CD14-positive monocyte (primary cell): Measurements from ENCODE around the gene CEMP1. TPM values are rescaled to one million over a fixed set of nuclear protein-coding genes. Genes with fewer than 3 reads are reported as not detected.

Source experiments
- DNase-seq, 3 donors: peaks; one replicate each; pipeline ENCODE4 v3.0.0-alpha.2; 2011 to 2022
- H2AFZ ChIP-seq: 2 replicates; pipeline ENCODE4 v1.6.0; 2012; ENCODE audit warnings: mild to moderate bottlenecking, low read depth, low read length, inconsistent platforms; ENCODE audit not compliant: insufficient read depth, poor library complexity, severe bottlenecking
- H3K27ac ChIP-seq, 2 donors: 1 replicate in 1 of 2; 2 replicates in 1 of 2; pipeline ENCODE4 v1.5.1; 2012 to 2013; ENCODE audit warnings: low read length in 2 of 2, control low read depth in 1 of 2, inconsistent platforms in 1 of 2, low read depth in 1 of 2, mild to moderate bottlenecking in 1 of 2
- H3K27me3 ChIP-seq, 2 donors: one replicate each; pipeline versions ENCODE4 v1.6.0 to v1.6.1; 2011 to 2013; ENCODE audit warnings: low read length in 2 of 2; ENCODE audit not compliant: control insufficient read depth in 2 of 2, insufficient read depth in 2 of 2
- H3K36me3 ChIP-seq, 2 donors: replicated peaks in 1 of 2; 1 replicate in 1 of 2; 2 replicates in 1 of 2; pipeline versions ENCODE4 v1.5.1 to v1.6.1; 2012 to 2013; ENCODE audit warnings: low read length in 2 of 2, control low read depth in 1 of 2, inconsistent platforms in 1 of 2, mild to moderate bottlenecking in 1 of 2; ENCODE audit not compliant: insufficient read depth in 2 of 2, control insufficient read depth in 1 of 2
- H3K4me1 ChIP-seq, 2 donors: 1 replicate in 1 of 2; 2 replicates in 1 of 2; pipeline versions ENCODE4 v1.5.1 to v1.6.1; 2012 to 2013; ENCODE audit warnings: low read length in 2 of 2, control low read depth in 1 of 2, inconsistent platforms in 1 of 2, mild to moderate bottlenecking in 1 of 2, moderate library complexity in 1 of 2; ENCODE audit not compliant: insufficient read depth in 2 of 2, control insufficient read depth in 1 of 2
- H3K4me2 ChIP-seq: replicated peaks from 2 replicates; pipeline ENCODE3; 2012; ENCODE audit warnings: low read length, moderate library complexity, mild to moderate bottlenecking; ENCODE audit not compliant: poor library complexity, severe bottlenecking; ENCODE audit errors: extremely low read depth
- H3K4me3 ChIP-seq, 3 experiments: fragments of 200-600 bp in 1 of 3; sonication (generic) in 1 of 3; replicated peaks in 1 of 3; 1 replicate in 2 of 3; 2 replicates in 1 of 3; pipeline ENCODE4 v1.5.1; 2011 to 2013; ENCODE audit warnings: low read length in 3 of 3, mild to moderate bottlenecking in 3 of 3, control low read depth in 2 of 3, low read depth in 2 of 3, inconsistent platforms in 1 of 3, moderate library complexity in 1 of 3
- H3K79me2 ChIP-seq: 2 replicates; pipeline ENCODE4 v1.6.0; 2012; ENCODE audit warnings: mild to moderate bottlenecking, control low read depth, inconsistent platforms, low read length, moderate library complexity; ENCODE audit not compliant: insufficient read depth
- H3K9ac ChIP-seq: 2 replicates; pipeline ENCODE4 v1.6.0; 2017; ENCODE audit warnings: low read length, mild to moderate bottlenecking; ENCODE audit not compliant: insufficient read depth, poor library complexity, severe bottlenecking
- H3K9me3 ChIP-seq, 2 donors: replicated peaks in 1 of 2; 1 replicate in 1 of 2; 2 replicates in 1 of 2; pipeline versions ENCODE4 v1.5.1 to v1.6.1; 2012 to 2013; ENCODE audit warnings: low read length in 2 of 2, control low read depth in 1 of 2; ENCODE audit not compliant: control insufficient read depth in 1 of 2, insufficient read depth in 1 of 2
- H4K20me1 ChIP-seq: 2 replicates; pipeline ENCODE4 v1.6.0; 2012; ENCODE audit warnings: mild to moderate bottlenecking, low read length, control low read depth, moderate library complexity; ENCODE audit not compliant: insufficient read depth
- H3K27ac Mint-ChIP-seq, 7 donors: one replicate each; pipeline ENCODE4 v1.8.0; 2020; ENCODE audit warnings: mild to moderate bottlenecking in 7 of 7, mixed read lengths in 7 of 7, moderate library complexity in 6 of 7, inconsistent platforms in 2 of 7
- H3K27me3 Mint-ChIP-seq, 3 donors: one replicate each; pipeline ENCODE4 v1.8.0; 2021 to 2022; ENCODE audit warnings: low read depth in 3 of 3, mild to moderate bottlenecking in 3 of 3, mixed read lengths in 3 of 3, moderate library complexity in 3 of 3, inconsistent platforms in 1 of 3
- H3K36me3 Mint-ChIP-seq, 2 donors: one replicate each; pipeline ENCODE4 v1.8.0; 2020; ENCODE audit warnings: mixed read lengths in 2 of 2, inconsistent platforms in 1 of 2, mild to moderate bottlenecking in 1 of 2
- H3K4me1 Mint-ChIP-seq: one replicate; pipeline ENCODE4 v1.8.0; 2020; ENCODE audit warnings: mild to moderate bottlenecking, mixed read lengths
- H3K4me3 Mint-ChIP-seq, 2 donors: one replicate each; pipeline ENCODE4 v1.8.0; 2020; ENCODE audit warnings: mild to moderate bottlenecking in 2 of 2, mixed read lengths in 2 of 2, moderate library complexity in 1 of 2
- H3K9me3 Mint-ChIP-seq, 7 donors: one replicate each; pipeline ENCODE4 v1.8.0; 2020 to 2022; ENCODE audit warnings: mixed read lengths in 7 of 7, mild to moderate bottlenecking in 6 of 7, moderate library complexity in 6 of 7, inconsistent platforms in 2 of 7
- WGBS: methylation state at CpG from one replicate; pipeline ENCODE4 v1.1.5; 2013; ENCODE audit warnings: missing lambda C conversion rate; ENCODE audit not compliant: insufficient coverage; 5-methylcytosine and 5-hydroxymethylcytosine counted together
- intact Hi-C, 2 donors: fragments of 100-400 bp; cut with micrococcal nuclease; formaldehyde crosslinking; loops; one replicate each; pipeline versions ENCODE4 v1.15.0 to v1.15.1; 2023
- polyA plus RNA-seq, 3 donors: library from polyadenylated mRNA; depleted of rRNA in 1 of 3; unstranded in 2 of 3; stranded (reverse) in 1 of 3; fragments of 300-500 nt in 2 of 3; fragments of >200 nt in 1 of 3; fragmentation: Illumina TruSeq in 2 of 3; gene quantifications; 1 replicate in 2 of 3; 2 replicates in 1 of 3; pipeline ENCODE4 v1.2.3, GENCODE V29; 2012 to 2021
- TF ChIP-seq, protein P1 (sequence below): fragments of 200-600 bp; IDR thresholded peaks from one replicate; pipeline ENCODE4 v1.8.0; 2022; ENCODE audit warnings: antibody characterized with exemption, mild to moderate bottlenecking

The CEMP1 gene
- polyA plus RNA-seq, 3 donors: 0.12 to 0.56 TPM; not detected in 1

DNA sequence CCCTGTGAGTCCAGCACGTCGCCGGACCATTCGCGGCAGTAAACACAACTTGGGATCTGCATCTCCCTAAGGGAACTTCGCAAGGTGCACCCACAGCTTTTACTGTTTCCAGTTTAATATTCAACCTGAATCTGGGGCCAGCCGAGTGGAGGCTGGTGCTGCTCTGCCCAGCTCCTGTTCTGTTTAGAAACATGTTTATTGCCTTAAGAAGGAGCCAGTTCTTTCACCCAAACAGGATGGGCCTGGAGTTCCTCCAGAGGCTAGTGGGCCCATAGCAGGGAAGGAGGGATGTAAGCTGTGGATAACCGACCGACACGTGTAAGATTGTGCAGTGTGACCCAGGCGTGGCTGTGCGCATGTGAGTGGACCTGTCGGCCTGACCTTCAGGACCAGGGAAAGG lies 38.9 kb downstream of the CEMP1 start:
- no peak for DNase-seq
- peaks cover 2% of the 10 kb centered on the region in 3 donors for H3K27me3 Mint-ChIP-seq

GRCh38 chr16:2490190-2491105 lies 40.8 kb downstream of the CEMP1 start:
- Histone ChIP-seq H3K4me1 (peaks cover 34 to 39% of the 10 kb centered on the region in 2 donors), H3K9ac (no peak overlapping the region), H3K27me3 (no peaks in the 10 kb centered on the region), H3K79me2 (peaks cover 39% of the 10 kb centered on the region), H3K4me3 (no peak overlapping the region), H2AFZ (no peak overlapping the region), H3K36me3 (peaks cover 0 to 10% of the 10 kb centered on the region in 2 donors), H3K4me2 (no peak overlapping the region), H3K27ac (no peak overlapping the region), H3K9me3 (no peaks in the 10 kb centered on the region), H4K20me1 (no peaks in the 10 kb centered on the region)
- H3K4me1 Mint-ChIP-seq: peaks cover 29% of the 10 kb centered on the region
- TF ChIP-seq, protein P1, sequence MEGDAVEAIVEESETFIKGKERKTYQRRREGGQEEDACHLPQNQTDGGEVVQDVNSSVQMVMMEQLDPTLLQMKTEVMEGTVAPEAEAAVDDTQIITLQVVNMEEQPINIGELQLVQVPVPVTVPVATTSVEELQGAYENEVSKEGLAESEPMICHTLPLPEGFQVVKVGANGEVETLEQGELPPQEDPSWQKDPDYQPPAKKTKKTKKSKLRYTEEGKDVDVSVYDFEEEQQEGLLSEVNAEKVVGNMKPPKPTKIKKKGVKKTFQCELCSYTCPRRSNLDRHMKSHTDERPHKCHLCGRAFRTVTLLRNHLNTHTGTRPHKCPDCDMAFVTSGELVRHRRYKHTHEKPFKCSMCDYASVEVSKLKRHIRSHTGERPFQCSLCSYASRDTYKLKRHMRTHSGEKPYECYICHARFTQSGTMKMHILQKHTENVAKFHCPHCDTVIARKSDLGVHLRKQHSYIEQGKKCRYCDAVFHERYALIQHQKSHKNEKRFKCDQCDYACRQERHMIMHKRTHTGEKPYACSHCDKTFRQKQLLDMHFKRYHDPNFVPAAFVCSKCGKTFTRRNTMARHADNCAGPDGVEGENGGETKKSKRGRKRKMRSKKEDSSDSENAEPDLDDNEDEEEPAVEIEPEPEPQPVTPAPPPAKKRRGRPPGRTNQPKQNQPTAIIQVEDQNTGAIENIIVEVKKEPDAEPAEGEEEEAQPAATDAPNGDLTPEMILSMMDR: no peak
- peaks cover 2 to 4% (median 2%) of the 10 kb centered on the region in 3 donors for H3K27me3 Mint-ChIP-seq
- H3K4me3 Mint-ChIP-seq: no peak overlapping the region
- DNase-seq: no peak
- peaks cover 0 to 5% (median 2%) of the 10 kb centered on the region in 7 donors for H3K9me3 Mint-ChIP-seq
- H3K36me3 Mint-ChIP-seq: peaks cover 16 to 19% of the 10 kb centered on the region in 2 donors
- intact Hi-C loops: no loop called here
- 98% methylated on average over 14 of the region's 23 CpGs for WGBS
- no peak overlapping the region for H3K27ac Mint-ChIP-seq

More for the DNA sequence above, 38.9 kb downstream of the CEMP1 start:
- peaks cover 17 to 21% of the 10 kb centered on the region in 2 donors for H3K4me1 ChIP-seq
- WGBS: 97% methylated on average over 12 of the region's 13 CpGs
- no peaks in the 10 kb centered on the region for H3K27me3 ChIP-seq
- peaks cover 29% of the 10 kb centered on the region for H3K79me2 ChIP-seq
- peaks cover 24 to 25% of the 10 kb centered on the region in 2 donors for H3K36me3 Mint-ChIP-seq
- H3K36me3 ChIP-seq: peaks cover 15 to 27% of the 10 kb centered on the region in 2 donors
- peak overlapping the region in 1 of 7 donors; percentile 56 for H3K27ac Mint-ChIP-seq
- no peak overlapping the region for H3K4me2 ChIP-seq
- H3K27ac ChIP-seq: no peak overlapping the region
- H3K9me3 Mint-ChIP-seq: peaks cover 0 to 5% (median 2%) of the 10 kb centered on the region in 7 donors
- TF ChIP-seq, protein P1: no peak
- H2AFZ ChIP-seq: no peak overlapping the region
- no peak overlapping the region for H3K9ac ChIP-seq
- peaks cover 14% of the 10 kb centered on the region for H3K4me1 Mint-ChIP-seq
- H3K9me3 ChIP-seq: no peaks in the 10 kb centered on the region
- H3K4me3 ChIP-seq: no peak overlapping the region
- H4K20me1 ChIP-seq: no peaks in the 10 kb centered on the region
- no peak overlapping the region for H3K4me3 Mint-ChIP-seq
- intact Hi-C loops: no loop called here
